Parathyroid adenoma (tissue), 2 donors: ENCODE measurements around the gene POSTN.

Experiments
- H2AFZ ChIP-seq: fragments of 300-600 bp; sonication (generic); one replicate; pipeline ENCODE4 v1.7.0; 2017; ENCODE audit warnings: antibody characterized with exemption, mild to moderate bottlenecking
- H3K27ac ChIP-seq: fragments of 300-600 bp; sonication (generic); one replicate; pipeline ENCODE4 v1.7.0; 2017
- H3K27me3 ChIP-seq: fragments of 300-600 bp; sonication (generic); one replicate; pipeline ENCODE4 v1.7.0; 2017; ENCODE audit warnings: low read length; ENCODE audit not compliant: control insufficient read depth, insufficient read depth
- H3K36me3 ChIP-seq: fragments of 300-600 bp; sonication (generic); one replicate; pipeline ENCODE4 v1.7.0; 2017; ENCODE audit warnings: low read length; ENCODE audit not compliant: control insufficient read depth, insufficient read depth
- H3K4me1 ChIP-seq: fragments of 300-600 bp; sonication (generic); one replicate; pipeline ENCODE4 v1.7.0; 2017; ENCODE audit warnings: control low read depth
- H3K4me2 ChIP-seq: fragments of 300-600 bp; sonication (generic); one replicate; pipeline ENCODE4 v1.7.0; 2017; ENCODE audit warnings: low read length
- H3K4me3 ChIP-seq: fragments of 300-600 bp; sonication (generic); one replicate; pipeline ENCODE4 v1.7.0; 2017; ENCODE audit warnings: low read depth, low read length
- H3K79me2 ChIP-seq: fragments of 300-600 bp; sonication (generic); one replicate; pipeline ENCODE4 v1.7.0; 2017; ENCODE audit warnings: control low read depth
- H3K9ac ChIP-seq: fragments of 300-600 bp; sonication (generic); one replicate; pipeline ENCODE4 v1.7.0; 2017; ENCODE audit warnings: mild to moderate bottlenecking
- H3K9me3 ChIP-seq: fragments of 300-600 bp; sonication (generic); one replicate; pipeline ENCODE4 v1.7.0; 2017; ENCODE audit warnings: low read length; ENCODE audit not compliant: control insufficient read depth
- TF ChIP-seq, protein P1 (sequence below): fragments of 300-600 bp; sonication (generic); IDR thresholded peaks from one replicate; pipeline ENCODE4 v1.7.0; 2017; ENCODE audit warnings: antibody characterized with exemption, mild to moderate bottlenecking
- donor health status: primary hyperparathyroidism.

POSTN gene

DNA sequence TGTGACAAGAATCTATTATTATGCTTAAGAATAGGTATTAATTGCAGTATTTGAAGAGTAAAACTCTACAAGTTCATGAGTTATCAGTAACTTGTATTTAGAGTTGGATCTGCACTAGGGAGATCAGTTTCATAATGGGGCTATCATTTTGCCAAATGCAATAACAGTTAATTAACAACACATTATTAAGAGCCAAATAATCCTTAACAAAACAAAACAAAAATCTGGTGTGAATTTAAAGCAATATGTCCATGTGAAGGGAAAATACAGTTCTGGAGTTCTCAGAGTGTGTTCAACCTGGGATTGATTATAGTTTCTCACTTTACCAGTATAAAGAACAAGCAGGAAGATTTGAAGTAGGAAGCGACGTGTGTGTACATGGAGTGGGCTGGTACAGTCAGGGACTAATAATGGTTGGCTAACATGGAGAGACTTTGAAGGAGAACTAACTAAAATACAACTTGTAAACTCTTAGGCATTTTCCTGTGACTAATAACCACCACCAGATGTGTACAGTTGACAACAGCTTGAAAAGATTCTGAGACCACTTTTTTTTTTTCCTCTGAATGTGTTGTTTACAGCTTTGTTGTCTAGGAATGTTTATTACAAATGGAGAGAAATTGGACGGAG, 58.5 kb downstream of the POSTN start:
- Histone ChIP-seq H3K9ac (no peak overlapping the region), H3K9me3 (no peaks in the 10 kb centered on the region), H3K27ac (no peak overlapping the region)

DNA sequence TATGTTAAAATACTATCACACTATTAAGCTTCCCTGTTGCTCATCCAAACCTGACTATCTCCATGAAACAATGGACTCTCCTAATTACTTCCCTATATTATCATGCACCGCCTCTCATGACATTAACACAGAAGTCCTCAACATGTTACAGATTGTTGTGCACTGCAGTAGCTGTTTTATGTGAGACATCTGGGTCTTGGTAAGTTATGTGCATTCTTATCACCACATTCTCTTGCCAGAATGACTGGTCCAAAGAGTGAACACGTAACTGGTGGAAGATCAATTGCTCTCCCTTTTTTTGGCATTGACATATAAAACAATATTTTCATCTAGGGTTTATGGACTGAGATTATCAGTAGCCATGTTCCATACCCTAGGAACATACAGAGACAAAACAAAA, 59.4 kb downstream of the POSTN start:
- no peaks in the 10 kb centered on the region for H3K4me1 ChIP-seq
- no peak overlapping the region for H3K9ac ChIP-seq
- no peak overlapping the region for H3K4me3 ChIP-seq
- H3K4me2 ChIP-seq = no peak overlapping the region
- no peak overlapping the region for H3K27ac ChIP-seq
- H3K9me3 ChIP-seq = no peaks in the 10 kb centered on the region
- no peaks in the 10 kb centered on the region for H3K36me3 ChIP-seq
- TF ChIP-seq, protein P1, sequence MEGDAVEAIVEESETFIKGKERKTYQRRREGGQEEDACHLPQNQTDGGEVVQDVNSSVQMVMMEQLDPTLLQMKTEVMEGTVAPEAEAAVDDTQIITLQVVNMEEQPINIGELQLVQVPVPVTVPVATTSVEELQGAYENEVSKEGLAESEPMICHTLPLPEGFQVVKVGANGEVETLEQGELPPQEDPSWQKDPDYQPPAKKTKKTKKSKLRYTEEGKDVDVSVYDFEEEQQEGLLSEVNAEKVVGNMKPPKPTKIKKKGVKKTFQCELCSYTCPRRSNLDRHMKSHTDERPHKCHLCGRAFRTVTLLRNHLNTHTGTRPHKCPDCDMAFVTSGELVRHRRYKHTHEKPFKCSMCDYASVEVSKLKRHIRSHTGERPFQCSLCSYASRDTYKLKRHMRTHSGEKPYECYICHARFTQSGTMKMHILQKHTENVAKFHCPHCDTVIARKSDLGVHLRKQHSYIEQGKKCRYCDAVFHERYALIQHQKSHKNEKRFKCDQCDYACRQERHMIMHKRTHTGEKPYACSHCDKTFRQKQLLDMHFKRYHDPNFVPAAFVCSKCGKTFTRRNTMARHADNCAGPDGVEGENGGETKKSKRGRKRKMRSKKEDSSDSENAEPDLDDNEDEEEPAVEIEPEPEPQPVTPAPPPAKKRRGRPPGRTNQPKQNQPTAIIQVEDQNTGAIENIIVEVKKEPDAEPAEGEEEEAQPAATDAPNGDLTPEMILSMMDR = no peak
- H3K27me3 ChIP-seq = no peaks in the 10 kb centered on the region
- no peak overlapping the region for H2AFZ ChIP-seq
- no peaks in the 10 kb centered on the region for H3K79me2 ChIP-seq

More for the DNA sequence above, 58.5 kb downstream of the POSTN start:
- H3K4me1 ChIP-seq = no peaks in the 10 kb centered on the region
- no peaks in the 10 kb centered on the region for H3K27me3 ChIP-seq
- H3K79me2 ChIP-seq = no peaks in the 10 kb centered on the region
- H3K4me2 ChIP-seq = no peak overlapping the region
- H3K36me3 ChIP-seq = no peaks in the 10 kb centered on the region
- H3K4me3 ChIP-seq = no peak overlapping the region
- H2AFZ ChIP-seq = no peak overlapping the region
- TF ChIP-seq, protein P1 = no peak

DNA sequence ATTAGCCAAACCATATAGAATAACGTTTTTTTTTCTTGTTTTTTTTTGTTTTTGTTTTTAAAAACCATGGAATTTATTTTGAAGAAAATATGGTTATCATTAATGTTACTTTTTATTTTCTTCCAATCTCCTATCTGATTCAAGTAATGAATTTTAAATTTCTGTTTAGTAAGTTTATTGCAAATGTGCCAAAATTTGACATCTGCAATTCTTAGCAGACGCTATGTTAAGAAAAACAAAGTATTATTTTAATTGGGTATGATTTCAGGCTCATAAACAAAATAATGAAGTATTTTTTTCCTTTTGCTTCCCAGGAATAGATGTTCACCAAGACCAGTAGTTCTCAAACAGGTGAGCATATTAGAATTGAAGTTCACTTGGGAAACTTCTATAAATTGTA, 63.1 kb downstream of the POSTN start:
- Histone ChIP-seq H3K27ac (no peak overlapping the region), H3K4me3 (no peak overlapping the region), H3K36me3 (no peaks in the 10 kb centered on the region), H3K79me2 (no peaks in the 10 kb centered on the region), H3K9me3 (no peaks in the 10 kb centered on the region), H3K9ac (no peak overlapping the region), H3K4me1 (no peaks in the 10 kb centered on the region), H3K27me3 (no peaks in the 10 kb centered on the region), H2AFZ (no peak overlapping the region), H3K4me2 (no peak overlapping the region)
- TF ChIP-seq, protein P1 = no peak

DNA sequence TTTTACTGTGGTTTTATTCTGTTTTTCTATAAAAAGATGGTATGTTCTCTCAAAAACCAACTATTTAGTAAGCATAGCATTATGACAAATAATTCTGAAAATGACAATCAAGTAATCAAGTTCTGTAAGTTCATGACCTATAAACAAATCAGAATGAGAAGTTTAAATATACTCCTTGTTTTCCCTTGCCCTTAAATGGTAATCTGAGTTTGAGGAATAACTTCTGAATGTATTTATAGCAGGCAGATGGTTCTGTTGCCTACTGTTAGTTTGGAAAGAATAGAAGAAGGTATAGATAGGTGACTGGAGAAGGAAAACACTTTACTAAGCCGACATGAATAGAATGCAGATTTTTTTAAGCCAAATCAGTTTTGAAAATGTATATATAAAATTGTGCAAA, 63.9 kb downstream of the POSTN start:
- TF ChIP-seq, protein P1 = no peak
- Histone ChIP-seq H3K27ac (no peak overlapping the region), H3K9ac (no peak overlapping the region), H2AFZ (no peak overlapping the region), H3K27me3 (no peaks in the 10 kb centered on the region), H3K36me3 (no peaks in the 10 kb centered on the region), H3K79me2 (no peaks in the 10 kb centered on the region), H3K4me3 (no peak overlapping the region), H3K9me3 (no peaks in the 10 kb centered on the region), H3K4me1 (no peaks in the 10 kb centered on the region), H3K4me2 (no peak overlapping the region)

DNA sequence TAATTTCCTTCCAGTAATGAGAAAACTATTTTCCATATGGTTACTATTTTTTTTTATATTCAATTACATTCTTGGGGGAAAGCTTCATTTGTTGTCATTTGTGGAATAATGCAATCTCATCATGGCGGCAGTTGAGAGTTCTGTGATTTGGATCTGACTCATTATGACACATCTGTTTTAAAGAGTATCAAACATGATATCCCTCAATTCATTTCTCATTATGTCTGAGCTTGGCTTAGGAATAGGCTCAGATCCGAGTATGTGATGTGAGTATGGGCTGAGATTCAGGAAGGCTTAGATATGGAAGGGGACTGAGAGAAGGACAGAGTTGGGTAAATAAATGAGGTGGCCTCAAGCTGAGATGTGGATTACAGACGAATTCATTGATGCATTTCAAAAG, 64.4 kb downstream of the POSTN start:
- Histone ChIP-seq H3K27ac (no peak overlapping the region), H3K9ac (no peak overlapping the region), H3K4me1 (no peaks in the 10 kb centered on the region), H3K9me3 (no peaks in the 10 kb centered on the region), H3K79me2 (no peaks in the 10 kb centered on the region), H3K4me3 (no peak overlapping the region), H3K27me3 (no peaks in the 10 kb centered on the region), H3K4me2 (no peak overlapping the region), H2AFZ (no peak overlapping the region), H3K36me3 (no peaks in the 10 kb centered on the region)
- TF ChIP-seq, protein P1 = no peak
